ENCODE results near the gene RPTOR.

RPTOR gene

DNA sequence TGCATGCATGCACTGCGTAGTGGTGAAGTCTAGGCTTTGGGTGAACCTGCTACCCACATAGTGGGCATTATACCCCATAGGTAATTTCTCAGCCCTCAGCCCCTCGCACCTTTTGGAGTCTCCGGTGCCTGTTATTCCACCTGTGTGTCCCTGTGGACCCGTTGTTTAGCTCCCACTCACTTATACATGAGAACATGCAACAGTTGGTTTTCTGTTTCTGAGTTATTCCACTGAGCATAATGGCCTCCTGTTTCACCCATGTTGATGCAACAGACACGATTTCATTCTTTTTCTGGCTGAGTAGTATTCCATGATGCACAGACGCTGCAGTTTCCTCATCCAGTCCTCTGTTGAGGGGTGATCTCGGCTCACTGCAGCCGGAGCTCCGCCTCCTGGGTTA is 305.5 kb downstream of the RPTOR start:
- Mint-ChIP-seq H3K4me3 (no peak overlapping the region), H3K27ac (ENCODE audit: low read depth) (no peak overlapping the region), H3K36me3 (ENCODE audit: insufficient read depth) (peaks cover 7% of the 10 kb centered on the region), H3K4me1 (peaks cover 26% of the 10 kb centered on the region), H3K9me3 (no peaks in the 10 kb centered on the region), H3K27me3 (no peaks in the 10 kb centered on the region)
- DNase-seq (ENCODE audit: low spot score in 2 of 2) (no peak), ATAC-seq (replicated peaks; ENCODE audit: extremely low read depth, poor library complexity, severe bottlenecking) (no peak)

GRCh38 chr17:80850817-80851216 is 306.2 kb downstream of the RPTOR start:
- ATAC-seq (replicated peaks; ENCODE audit: extremely low read depth, poor library complexity, severe bottlenecking), result no peak
- Mint-ChIP-seq H3K4me1 (peaks cover 24% of the 10 kb centered on the region), H3K4me3 (no peak overlapping the region), H3K27me3 (no peaks in the 10 kb centered on the region), H3K27ac (ENCODE audit: low read depth) (no peak overlapping the region), H3K9me3 (no peaks in the 10 kb centered on the region), H3K36me3 (ENCODE audit: insufficient read depth) (peaks cover 7% of the 10 kb centered on the region)
- no peak for DNase-seq (ENCODE audit: low spot score in 2 of 2)

DNA sequence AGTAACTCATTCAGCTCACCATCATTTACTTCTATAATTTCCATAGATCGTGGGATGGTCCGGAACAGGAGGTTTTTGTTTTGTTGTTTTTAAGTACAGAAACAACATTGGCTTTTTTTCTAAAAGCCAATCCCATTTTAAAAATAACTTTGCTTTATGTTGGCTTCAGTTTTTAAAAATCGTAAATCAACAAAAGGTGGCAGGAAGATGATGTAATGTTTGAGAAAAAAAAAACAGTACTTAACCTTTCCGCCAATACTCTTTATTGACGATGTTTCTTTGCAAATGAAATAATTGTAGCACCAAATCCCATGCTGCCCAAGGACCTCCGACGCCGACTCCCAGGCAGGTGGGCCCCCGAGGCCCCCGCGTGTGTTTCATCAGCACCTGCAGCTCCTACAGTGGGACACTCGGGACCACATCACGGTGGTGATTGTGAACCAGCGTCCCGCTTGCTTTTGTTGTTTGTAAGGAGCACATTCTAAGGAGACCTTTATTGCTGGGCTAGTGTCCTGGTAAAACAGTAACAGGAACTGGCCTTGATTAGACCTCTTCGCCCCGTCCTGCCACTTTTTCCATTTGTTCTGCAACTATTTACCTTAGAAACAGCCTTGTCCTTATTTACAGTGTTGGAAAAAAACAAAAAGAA is 306.8 kb downstream of the RPTOR start:
- Mint-ChIP-seq H3K9me3 (no peaks in the 10 kb centered on the region), H3K4me3 (no peak overlapping the region), H3K27ac (ENCODE audit: low read depth) (no peak overlapping the region), H3K36me3 (ENCODE audit: insufficient read depth) (peaks cover 7% of the 10 kb centered on the region), H3K27me3 (no peaks in the 10 kb centered on the region), H3K4me1 (peaks cover 25% of the 10 kb centered on the region)
- DNase-seq (ENCODE audit: low spot score in 2 of 2) (no peak), ATAC-seq (replicated peaks; ENCODE audit: extremely low read depth, poor library complexity, severe bottlenecking) (no peak)

DNA sequence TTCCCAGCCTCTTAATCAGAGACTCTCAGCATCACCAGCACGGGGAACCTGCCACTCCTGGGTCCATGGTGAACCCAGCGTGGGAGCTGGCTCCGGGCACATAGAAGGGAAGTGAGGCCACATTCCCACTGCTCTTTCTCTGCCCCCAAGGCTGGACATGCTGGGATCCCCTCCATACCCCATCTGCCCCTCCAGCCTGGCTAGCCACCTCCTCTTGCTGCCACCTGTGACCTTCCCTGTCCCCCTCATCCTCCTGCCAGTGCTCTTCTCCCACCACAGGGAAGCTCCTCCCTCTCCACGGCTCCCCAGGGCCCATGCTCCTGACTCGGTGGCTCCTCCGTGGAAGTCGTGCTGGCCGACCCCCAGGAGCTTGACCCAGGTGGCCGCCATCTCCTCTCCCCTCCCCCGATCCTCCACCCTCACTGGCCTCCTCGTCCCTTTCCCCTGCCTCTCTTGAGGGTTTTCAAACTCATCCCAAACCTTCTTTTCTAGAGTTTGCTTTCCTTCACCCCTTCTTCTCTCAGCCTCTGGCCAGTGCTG is 307.9 kb downstream of the RPTOR start:
- Mint-ChIP-seq H3K9me3 (no peaks in the 10 kb centered on the region), H3K36me3 (ENCODE audit: insufficient read depth) (peaks cover 7% of the 10 kb centered on the region), H3K27ac (ENCODE audit: low read depth) (peak overlapping the region; percentile 22), H3K4me1 (peaks cover 28% of the 10 kb centered on the region), H3K27me3 (no peaks in the 10 kb centered on the region), H3K4me3 (no peak overlapping the region)
- no peak for DNase-seq (ENCODE audit: low spot score in 2 of 2)
- ATAC-seq (replicated peaks; ENCODE audit: extremely low read depth, poor library complexity, severe bottlenecking), result no peak

GRCh38 chr17:80853076-80853475 is 308.4 kb downstream of the RPTOR start:
- ATAC-seq (replicated peaks; ENCODE audit: extremely low read depth, poor library complexity, severe bottlenecking), result no peak
- peaks cover 8% of the 10 kb centered on the region for H3K36me3 Mint-ChIP-seq (ENCODE audit: insufficient read depth)
- no peaks in the 10 kb centered on the region for H3K9me3 Mint-ChIP-seq
- no peak for DNase-seq (ENCODE audit: low spot score in 2 of 2)
- peak overlapping the region; percentile 22 for H3K27ac Mint-ChIP-seq (ENCODE audit: low read depth)
- H3K4me3 Mint-ChIP-seq, result no peak overlapping the region
- H3K4me1 Mint-ChIP-seq, result peaks cover 24% of the 10 kb centered on the region
- H3K27me3 Mint-ChIP-seq, result no peaks in the 10 kb centered on the region

DNA sequence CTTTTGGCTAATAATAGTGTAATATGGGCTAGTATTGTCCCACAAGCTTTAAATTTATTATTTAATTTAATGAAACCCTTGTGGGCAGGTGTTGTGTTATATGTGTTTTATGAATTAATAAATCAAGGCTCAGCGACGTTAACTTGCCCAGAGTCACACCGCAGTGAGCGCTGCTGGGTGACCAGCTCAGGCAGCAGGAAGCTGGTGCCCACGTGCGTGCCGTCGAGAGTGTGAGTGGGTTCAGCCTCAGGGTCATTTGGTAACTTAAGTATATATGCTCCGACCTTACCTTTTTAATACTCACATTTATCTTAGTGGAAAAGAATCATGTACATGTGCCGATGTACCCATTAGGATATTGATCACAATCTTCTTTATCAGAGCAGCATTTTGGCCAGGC is 309.6 kb downstream of the RPTOR start:
- Mint-ChIP-seq H3K4me1 (peaks cover 25% of the 10 kb centered on the region), H3K27me3 (no peaks in the 10 kb centered on the region), H3K9me3 (no peaks in the 10 kb centered on the region), H3K27ac (ENCODE audit: low read depth) (no peak overlapping the region), H3K36me3 (ENCODE audit: insufficient read depth) (peaks cover 10% of the 10 kb centered on the region), H3K4me3 (no peak overlapping the region)
- ATAC-seq (replicated peaks; ENCODE audit: extremely low read depth, poor library complexity, severe bottlenecking), result no peak
- DNase-seq (ENCODE audit: low spot score in 2 of 2), result no peak

GRCh38 chr17:80855196-80855947 is 310.7 kb downstream of the RPTOR start:
- H3K4me3 Mint-ChIP-seq, result no peak overlapping the region
- H3K9me3 Mint-ChIP-seq, result no peaks in the 10 kb centered on the region
- H3K36me3 Mint-ChIP-seq (ENCODE audit: insufficient read depth), result peaks cover 10% of the 10 kb centered on the region
- H3K27me3 Mint-ChIP-seq, result no peaks in the 10 kb centered on the region
- H3K4me1 Mint-ChIP-seq, result peaks cover 25% of the 10 kb centered on the region
- H3K27ac Mint-ChIP-seq (ENCODE audit: low read depth), result peak overlapping the region; percentile 76
- DNase-seq (ENCODE audit: low spot score in 2 of 2) (no peak), ATAC-seq (replicated peaks; ENCODE audit: extremely low read depth, poor library complexity, severe bottlenecking) (no peak)

DNA sequence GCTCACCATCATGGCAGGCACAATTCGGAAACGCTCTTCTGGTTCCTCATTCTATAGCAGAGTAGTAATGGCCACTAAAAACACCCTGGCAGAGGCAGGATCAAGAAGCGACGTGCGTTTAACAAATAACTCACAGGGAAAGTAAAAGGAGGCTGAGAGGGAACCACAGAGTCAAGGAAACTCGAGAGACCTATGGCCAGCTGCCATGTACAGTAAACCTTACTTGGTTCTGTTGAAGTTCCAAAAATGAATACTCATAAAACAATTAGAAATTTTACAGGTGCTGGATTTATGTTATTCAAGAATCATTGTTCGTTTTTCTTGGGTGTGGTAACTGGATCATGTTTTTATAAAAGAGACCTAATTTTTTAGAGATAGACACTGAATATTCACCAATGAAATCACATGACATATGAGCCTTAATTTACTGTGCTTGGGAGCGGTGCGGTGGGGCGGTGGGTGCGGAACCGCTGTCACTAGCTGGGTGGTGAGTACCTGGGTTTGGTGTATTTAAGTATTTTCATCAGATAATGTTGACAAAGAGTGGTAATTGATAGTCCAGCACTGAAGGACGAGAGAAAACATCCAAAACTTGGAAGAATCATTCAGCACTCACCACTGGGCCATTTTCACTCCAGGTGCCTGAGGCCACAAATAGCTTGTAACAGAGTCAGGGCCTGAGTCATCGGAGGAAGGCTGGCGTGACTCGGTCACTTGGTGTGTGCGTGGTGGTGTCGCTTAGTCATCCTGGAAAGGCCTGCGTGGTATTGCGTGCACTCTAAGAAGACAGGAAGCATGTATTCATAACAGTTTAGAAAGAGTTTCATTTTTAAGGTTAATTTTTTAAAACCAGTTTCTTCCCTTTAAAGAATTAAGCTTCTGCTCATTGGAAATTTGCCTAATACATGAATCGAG is 311.6 kb downstream of the RPTOR start:
- H3K4me1 Mint-ChIP-seq, result peaks cover 32% of the 10 kb centered on the region
- peak overlapping the region; percentile 26 for H3K4me3 Mint-ChIP-seq
- ATAC-seq (replicated peaks; ENCODE audit: extremely low read depth, poor library complexity, severe bottlenecking) (peak; percentile 97), DNase-seq (ENCODE audit: low spot score in 2 of 2) (peak in 1 of 2 donors; percentile 48)
- no peaks in the 10 kb centered on the region for H3K9me3 Mint-ChIP-seq
- peaks cover 14% of the 10 kb centered on the region for H3K36me3 Mint-ChIP-seq (ENCODE audit: insufficient read depth)
- no peaks in the 10 kb centered on the region for H3K27me3 Mint-ChIP-seq
- H3K27ac Mint-ChIP-seq (ENCODE audit: low read depth), result peak overlapping the region; percentile 76

GRCh38 chr17:80856863-80857755 is 312.5 kb downstream of the RPTOR start:
- Mint-ChIP-seq H3K9me3 (no peaks in the 10 kb centered on the region), H3K4me3 (no peak overlapping the region), H3K27me3 (no peaks in the 10 kb centered on the region), H3K27ac (ENCODE audit: low read depth) (peak overlapping the region; percentile 76), H3K4me1 (peaks cover 40% of the 10 kb centered on the region), H3K36me3 (ENCODE audit: insufficient read depth) (peaks cover 11% of the 10 kb centered on the region)
- ATAC-seq (replicated peaks; ENCODE audit: extremely low read depth, poor library complexity, severe bottlenecking) (no peak), DNase-seq (ENCODE audit: low spot score in 2 of 2) (no peak)

DNA sequence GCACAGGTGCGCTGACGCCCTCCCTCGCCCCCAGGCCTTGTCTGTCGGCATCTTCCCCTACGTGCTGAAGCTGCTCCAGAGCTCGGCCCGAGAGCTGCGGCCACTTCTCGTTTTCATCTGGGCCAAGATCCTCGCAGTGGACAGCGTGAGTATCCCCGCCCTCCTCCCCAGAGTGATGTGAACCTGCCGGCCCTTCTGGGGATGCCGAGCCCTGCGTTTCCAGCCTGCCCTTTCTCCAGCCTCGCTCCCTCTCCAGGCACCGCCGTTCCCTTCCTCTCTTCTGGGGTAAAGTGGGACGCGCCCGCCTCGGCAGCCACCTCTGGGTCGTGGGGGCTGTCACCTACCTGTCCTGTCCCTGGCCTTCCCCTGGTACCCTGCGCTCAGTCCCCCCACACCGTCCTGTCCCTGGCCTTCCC is 313.1 kb downstream of the RPTOR start:
- Mint-ChIP-seq H3K36me3 (ENCODE audit: insufficient read depth) (peaks cover 11% of the 10 kb centered on the region), H3K27me3 (no peaks in the 10 kb centered on the region), H3K9me3 (no peaks in the 10 kb centered on the region), H3K4me1 (peaks cover 40% of the 10 kb centered on the region), H3K27ac (ENCODE audit: low read depth) (peak overlapping the region; percentile 59), H3K4me3 (no peak overlapping the region)
- DNase-seq (ENCODE audit: low spot score in 2 of 2) (no peak), ATAC-seq (replicated peaks; ENCODE audit: extremely low read depth, poor library complexity, severe bottlenecking) (no peak)

- Mint-ChIP-seq H3K27ac (ENCODE audit: low read depth) (peak overlapping the region; percentile 59), H3K9me3 (no peaks in the 10 kb centered on the region), H3K4me3 (no peak overlapping the region), H3K4me1 (peaks cover 40% of the 10 kb centered on the region), H3K36me3 (ENCODE audit: insufficient read depth) (peaks cover 13% of the 10 kb centered on the region), H3K27me3 (no peaks in the 10 kb centered on the region)
- ATAC-seq (replicated peaks; ENCODE audit: extremely low read depth, poor library complexity, severe bottlenecking), result no peak
- no peak for DNase-seq (ENCODE audit: low spot score in 2 of 2)
These were observed 313.8 kb downstream of the RPTOR start for GRCh38 chr17:80858301-80859001.

Measured in central memory CD8-positive, alpha-beta T cell (primary cell).